GM10847 (cell line): ENCODE measurements around the gene HTRA3.

ENCODE experiments used
- POLR2A ChIP-seq: IDR thresholded peaks from 2 replicates; pipeline ENCODE4 v1.6.1; 2011; ENCODE audit not compliant: insufficient read length; ENCODE audit errors: extremely low read depth

Gene HTRA3

DNA sequence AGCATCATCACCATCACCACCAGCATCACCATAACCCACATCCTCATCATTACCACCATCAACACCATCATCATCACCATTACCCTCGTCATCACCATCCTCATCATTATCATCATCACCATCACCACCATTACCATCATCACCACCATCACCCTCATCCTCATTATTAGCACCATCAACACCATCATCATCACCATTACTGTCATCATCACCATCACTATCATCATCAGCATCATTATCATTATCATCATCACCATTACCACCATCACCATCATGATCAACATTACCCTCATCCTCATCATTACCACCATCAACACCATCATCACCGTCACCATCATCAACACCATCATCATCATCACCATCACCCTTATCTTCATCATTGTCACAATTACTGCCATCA is 51.7 kb downstream of the HTRA3 start:
- TF ChIP-seq POLR2A, result no peak

DNA sequence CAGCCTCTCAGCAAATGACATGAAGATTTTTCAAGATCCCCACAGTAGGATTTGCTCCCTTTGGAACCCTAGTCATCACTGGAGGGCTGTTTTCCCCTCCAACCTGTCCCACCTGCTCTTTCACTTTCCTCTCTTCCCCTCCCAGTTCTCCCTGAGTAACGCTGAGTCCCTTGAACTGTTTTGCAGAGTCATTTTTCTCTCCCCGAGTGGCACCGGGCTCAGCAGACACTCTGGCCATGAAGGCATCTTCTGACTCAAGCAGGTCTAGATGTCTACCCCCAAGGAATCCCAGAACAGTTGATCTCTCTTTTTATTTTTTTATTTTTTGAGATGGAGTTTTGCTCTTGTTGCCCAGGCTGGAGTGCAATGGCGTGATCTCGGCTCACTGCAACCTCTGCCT is 52.2 kb downstream of the HTRA3 start:
- no peak for TF ChIP-seq POLR2A

DNA sequence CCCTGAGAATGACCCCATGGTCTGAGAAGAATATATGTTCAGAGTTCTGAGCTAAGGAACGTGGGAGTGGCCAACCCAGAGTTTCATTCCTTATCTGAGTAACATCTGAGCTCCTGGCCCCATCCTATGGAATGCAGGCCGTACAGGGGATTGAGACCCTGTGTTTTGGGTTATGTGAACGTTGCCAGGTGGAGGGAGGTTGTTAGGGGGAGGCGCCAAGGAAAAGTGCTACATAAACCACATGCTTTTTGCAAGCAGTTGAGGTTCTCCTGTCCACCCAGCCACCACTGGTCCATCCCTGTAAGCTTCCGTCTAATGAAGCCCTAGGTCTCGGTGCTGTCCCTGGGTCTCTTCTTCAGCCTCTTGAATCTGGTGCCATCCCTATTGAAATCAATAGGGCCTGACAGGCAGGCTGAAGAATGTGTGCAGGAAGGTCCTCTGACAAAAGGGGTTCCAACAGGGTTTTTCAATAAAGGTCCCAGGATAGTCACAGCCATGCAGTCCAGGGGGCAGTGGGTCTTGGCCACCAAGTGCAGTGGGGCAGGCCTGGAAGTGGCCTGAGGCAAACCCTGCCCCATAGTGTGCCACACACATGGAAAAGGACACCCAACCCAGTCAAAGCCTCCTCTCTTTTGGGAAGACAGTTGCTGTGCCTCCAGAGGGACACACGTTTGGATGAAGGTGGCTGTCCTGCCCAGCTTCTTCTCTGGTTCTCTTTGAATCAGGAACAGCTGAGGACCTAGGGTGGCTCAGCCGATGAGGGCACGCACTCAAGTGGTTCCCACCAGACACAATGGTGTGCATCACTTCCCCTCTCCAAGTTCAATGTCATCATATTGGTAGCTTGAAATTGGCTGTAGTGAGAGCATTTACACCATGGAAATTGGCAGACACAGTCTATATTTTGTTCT is 53.5 kb downstream of the HTRA3 start:
- no peak for TF ChIP-seq POLR2A

DNA sequence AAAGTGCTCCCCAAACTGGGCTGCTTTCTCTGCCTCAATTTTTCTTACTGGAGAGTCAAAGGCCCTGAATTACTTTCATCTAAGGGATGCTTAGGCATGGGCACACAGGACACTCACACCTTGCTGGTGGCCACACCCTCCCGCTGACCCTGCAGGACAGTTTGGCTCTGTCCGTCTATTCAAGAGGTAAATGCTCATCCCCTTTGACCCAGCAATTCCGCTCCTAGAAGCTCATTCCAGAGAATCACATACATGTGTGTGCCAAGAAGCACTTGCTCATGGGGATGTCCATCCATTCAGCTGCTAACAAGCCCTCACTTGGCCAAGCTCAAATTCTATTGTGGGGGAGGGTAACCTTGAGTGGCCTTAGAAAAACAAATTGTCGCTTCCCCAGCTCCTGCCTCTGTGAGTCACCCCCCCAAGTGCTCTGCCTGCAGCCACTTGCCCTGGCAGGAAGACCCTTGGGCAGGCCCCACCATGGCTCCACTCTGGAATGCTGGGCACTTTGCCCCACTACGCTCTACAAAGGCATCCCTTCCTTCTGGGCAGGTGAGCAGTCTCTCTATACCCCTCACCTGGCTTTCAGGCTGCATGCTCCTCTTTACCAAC is 54.5 kb downstream of the HTRA3 start:
- TF ChIP-seq POLR2A, result no peak

DNA sequence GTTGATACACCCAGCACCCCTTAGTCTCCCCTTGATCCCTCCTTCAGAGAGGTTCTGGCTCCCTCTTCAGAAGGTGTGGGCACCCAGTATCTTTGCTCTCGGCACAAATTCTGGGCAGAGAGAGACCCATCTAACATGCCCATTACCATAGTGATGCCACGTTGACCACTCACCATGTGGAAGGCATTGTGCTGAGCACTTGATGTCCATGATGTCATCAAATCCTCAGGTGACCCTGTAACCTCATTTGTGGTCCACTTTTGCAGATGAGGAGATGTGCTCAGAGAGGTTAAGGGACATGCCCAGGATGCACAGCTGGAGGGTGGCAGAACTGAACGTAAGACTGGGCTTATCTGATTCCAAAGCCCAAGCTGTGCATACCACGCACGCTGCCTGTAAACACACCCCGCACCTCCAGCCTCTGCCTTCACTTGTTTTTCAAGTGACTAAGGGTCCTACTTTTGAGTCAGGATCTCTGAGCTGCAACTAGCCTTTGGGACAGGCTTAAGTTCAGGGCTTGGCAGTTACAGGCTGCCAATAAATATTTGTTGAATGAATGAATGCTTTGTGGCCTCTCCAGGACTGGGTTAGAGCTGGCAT is 55.2 kb downstream of the HTRA3 start:
- no peak for TF ChIP-seq POLR2A

DNA sequence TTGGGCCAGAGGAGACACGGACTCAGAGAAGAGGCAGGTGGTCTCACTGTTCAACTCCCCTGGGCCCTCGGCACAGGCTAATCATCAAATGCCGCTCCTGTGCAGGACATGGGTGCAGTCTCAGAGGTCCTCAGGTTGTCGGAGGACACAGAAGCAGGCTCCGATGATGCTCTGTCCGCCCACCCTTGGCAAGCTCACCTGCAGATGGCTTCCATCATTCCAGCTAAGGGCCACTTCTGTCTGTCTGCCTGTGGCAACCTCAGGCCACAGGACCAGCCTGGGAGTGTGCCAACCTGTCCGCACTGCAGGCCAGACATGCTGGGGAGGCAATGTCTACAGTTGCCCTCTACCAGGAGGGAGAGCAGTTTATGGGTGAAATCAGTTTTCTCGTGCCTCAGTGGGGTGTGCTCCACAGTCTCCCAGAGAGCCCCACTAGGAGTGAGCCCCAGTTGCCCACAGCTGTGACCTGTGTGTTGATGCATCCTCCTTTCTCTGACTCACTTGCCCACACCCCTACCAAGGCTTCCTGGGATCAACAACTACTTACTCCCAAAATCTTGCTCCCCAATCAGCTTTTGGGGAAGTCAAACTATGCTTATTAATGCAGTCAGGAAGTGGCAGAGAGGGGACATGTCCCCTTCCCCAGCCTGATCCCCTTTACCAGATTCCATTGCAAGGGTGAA is 55.9 kb downstream of the HTRA3 start:
- TF ChIP-seq POLR2A, result no peak

DNA sequence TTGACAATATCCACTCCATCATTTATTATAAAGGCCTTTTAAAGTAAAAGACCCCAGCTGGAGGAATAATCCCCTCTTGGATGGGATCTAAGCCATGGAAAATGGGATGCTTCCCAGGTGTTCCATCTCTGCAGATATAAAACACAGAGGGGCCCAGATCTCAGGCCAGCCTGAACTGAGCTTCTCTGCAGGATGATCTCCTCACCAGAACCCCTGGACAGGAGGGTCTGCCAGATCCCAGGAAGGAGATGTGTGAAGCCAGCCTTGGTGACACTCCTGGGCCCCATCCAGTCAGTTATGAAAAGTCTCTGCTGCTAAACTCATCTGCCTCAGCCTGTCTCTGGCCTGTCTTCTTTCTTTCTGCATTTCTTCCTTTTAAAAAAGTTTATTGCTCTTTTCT is 56.7 kb downstream of the HTRA3 start:
- TF ChIP-seq POLR2A, result no peak

DNA sequence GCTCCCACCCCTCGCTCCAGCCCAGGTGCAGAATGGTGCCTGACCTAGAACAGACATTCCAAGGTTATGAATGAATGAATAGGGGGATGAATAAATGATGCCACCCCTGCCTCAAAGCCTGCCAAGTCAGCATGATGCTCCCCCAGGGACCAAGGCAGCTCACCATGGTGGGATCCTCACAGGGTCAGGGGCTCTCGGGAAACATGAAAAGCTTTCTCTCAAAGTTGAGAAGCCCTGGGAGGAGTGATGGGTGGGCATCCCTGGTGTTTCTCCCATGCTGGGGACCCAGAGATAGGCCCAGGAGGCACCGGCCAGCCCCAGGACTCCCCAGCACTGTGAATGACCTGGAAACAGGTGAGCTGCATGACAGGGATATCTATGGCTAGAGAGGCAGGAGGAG is 58.9 kb downstream of the HTRA3 start:
- TF ChIP-seq POLR2A, result no peak

DNA sequence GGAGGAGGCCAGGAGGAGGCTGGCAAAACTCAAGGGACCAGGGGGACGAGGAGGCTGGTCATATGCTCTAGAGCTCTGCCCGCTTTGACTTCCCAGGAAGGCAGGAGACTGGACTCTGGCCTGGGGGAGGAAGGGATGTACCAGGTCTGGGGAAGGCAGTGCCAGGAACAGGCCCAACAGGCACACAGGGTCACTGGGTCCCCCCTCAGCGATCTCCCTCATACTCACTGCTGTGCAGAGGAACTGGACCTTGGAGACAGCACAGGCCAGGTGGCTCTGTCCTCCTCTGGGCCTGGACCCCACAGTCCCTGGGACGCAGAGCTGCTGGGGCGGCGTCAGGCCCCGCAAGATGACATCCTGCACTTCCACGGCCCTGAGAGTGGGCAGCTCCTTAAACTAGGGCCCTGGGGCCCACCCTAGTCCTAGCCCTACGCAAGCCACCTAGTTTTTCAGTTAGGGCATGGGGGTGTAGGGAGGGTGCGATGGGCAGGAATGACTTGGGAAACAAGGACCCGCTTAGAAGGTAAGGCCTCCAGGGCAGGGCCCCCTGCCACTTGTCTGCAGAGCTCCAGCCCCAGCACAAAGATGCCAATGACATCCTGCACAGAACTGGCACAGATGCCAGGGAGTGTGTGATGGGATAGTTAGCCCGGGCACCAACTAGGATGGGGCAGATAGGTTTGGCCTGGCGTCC is 59.5 kb downstream of the HTRA3 start:
- no peak for TF ChIP-seq POLR2A

DNA sequence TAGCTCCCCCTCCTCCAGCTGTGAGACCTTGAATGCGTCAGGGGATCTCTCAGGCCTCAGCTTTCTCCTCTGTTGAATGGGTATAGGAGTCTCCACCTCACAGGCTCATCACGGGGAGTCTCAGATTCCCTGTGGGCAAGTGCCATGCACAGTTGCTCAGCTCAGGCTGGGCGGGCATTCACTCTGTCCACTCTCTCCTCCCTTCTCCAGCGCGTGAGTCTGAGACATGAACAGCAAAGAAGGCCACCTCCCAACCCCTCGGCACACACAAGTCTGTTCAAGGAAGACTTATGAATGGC is 60.0 kb downstream of the HTRA3 start:
- TF ChIP-seq POLR2A, result no peak

DNA sequence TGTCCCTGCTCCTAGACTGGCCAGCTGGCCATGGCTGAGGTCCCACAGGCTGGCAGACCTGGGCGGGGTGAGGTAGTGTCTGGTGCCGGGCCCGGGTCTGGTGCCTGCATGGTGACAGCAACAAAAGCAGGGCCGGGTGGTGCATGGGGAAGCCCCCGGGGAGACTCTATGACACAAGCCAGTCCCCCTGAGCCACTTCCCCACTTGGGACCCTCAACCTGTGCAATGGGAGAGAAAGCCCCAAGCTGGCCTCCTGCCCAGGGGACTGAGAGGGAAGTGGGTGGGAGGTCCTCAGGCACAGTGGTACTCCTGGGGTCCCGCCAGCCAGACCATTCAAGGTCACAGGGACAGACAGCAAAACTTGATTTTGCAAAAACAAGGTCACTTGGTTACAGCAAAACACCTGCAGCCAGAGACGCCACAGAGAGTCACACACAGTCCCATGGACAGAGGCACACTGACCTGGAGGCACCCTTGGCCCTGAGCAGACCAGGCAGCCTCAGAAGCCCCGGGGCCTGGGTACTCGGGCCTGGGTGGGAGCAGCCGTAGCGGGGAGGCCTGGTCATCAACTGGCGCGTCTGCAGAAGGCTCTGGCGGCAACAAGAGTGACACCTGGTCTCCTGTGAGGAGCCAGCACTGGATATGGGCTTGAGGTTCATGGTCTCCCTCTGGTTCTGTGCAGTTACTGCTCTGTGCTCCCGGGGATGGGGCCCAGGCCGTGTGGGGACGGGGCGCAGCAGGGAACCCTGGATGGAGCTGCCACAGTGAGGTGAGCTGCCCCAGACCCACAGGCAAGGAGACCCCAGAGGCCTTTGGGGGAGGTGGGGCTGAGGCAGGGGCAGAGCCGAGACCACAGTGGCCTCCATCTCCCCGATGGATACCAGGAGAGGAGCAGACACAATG is 60.6 kb downstream of the HTRA3 start:
- TF ChIP-seq POLR2A, result no peak

DNA sequence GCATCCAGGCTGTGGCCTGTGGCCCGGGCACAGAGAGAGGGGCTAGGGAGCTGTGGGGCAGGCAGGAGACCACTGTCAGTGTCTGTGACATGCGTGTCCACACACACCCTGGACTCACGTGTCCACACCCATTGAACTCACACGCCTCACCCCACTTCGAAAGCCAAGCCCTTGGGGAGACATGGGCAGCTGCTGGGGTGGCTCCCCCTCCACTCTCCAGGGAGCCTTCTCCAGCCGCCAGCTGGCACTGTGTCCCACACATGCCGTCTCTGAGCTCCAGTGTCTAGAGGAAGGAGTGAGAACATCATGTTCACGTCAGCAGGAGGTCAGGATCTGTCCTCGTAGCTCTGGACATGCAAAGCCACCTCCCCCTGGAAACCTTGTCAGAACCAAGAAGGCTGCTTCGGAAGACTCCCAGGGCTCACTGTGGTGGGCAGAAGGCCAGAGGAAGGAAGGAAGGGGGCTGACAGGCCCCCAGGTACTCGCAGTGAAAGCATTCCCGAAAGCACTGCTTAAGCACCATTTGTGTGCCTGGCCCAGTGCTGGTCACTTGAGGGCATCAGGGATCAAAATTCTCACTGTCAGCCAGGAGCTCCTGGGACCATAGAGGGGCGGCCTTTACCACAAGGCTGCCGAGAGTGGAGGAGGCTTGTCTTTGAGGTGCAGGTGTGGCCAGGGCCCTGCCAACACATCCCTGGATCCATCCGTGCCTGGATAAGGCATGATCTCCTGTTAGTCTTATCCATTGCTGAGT is 61.4 kb downstream of the HTRA3 start:
- no peak for TF ChIP-seq POLR2A

DNA sequence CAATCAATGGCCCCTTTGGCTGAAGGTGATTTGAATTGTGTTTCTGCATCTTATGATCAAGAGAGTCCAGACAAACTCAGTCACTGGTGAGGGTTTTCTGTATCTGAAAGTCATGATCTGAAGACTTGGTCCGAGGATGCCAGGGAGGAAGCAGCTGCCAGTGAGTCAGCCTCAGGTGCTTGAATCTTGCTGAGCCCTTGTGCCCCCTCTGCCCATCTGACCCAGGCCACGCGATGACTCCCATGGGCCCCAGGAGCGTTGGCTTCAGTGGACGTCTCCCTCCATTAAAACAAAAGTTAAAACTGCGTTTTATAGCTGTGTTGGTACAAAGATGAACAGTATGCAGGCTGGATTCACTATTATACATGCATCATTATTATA is 62.0 kb downstream of the HTRA3 start:
- no peak for TF ChIP-seq POLR2A
